PC-3 (cell line): ENCODE measurements around the gene CHRM2. TPM values are rescaled to one million over a fixed set of nuclear protein-coding genes. Genes with fewer than 3 reads are reported as not detected.

Experiments
- ATAC-seq: fragments of 200-7000 bp; cut with Tn5 transposase; 2 replicates; pipeline ENCODE4 v1.9.1; 2020; ENCODE audit warnings: mild to moderate bottlenecking, moderate library complexity
- BruUV-seq: library from RNA; stranded (reverse); fragments of 400-500 nt; replicated peaks from 2 replicates; lab custom pipeline; 2021; lab: Mats Ljungman, UMichigan
- CTCF ChIA-PET: fragments of 300-600 bp; sonication (Branson Sonifier 250); formaldehyde crosslinking; loops from one replicate; lab custom pipeline; 2022; ENCODE audit warnings: antibody characterized with exemption; lab: Charles Lee
- POLR2A ChIA-PET: fragments of 300-600 bp; sonication (Branson Sonifier 250); formaldehyde crosslinking; loops from one replicate; lab custom pipeline; 2022; ENCODE audit warnings: antibody characterized with exemption; ENCODE audit not compliant: unreplicated experiment; lab: Charles Lee
- DNase-seq: peaks from one replicate; pipeline ENCODE4 v3.0.0-alpha.2; 2015
- H2AFZ ChIP-seq: fragments of 300-600 bp; sonication (generic); 2 replicates; pipeline ENCODE4 v1.6.0; 2016; ENCODE audit warnings: antibody characterized with exemption, low read length
- H3F3A ChIP-seq: fragments of 300-600 bp; sonication (generic); one replicate; pipeline ENCODE4 v1.6.0; 2017; ENCODE audit warnings: antibody characterized with exemption, low read length, control low read depth, mild to moderate bottlenecking; ENCODE audit not compliant: unreplicated experiment
- H3K27ac ChIP-seq: fragments of 300-600 bp; sonication (generic); 2 replicates; pipeline ENCODE4 v1.5.1; 2016; ENCODE audit warnings: mild to moderate bottlenecking, low read length
- H3K27me3 ChIP-seq: fragments of 300-600 bp; sonication (generic); 2 replicates; pipeline ENCODE4 v1.6.1; 2016; ENCODE audit warnings: low read length, mixed read lengths
- H3K36me3 ChIP-seq: fragments of 300-600 bp; sonication (generic); 2 replicates; pipeline ENCODE4 v1.6.1; 2016; ENCODE audit warnings: low read depth, mixed run types, low read length, mixed read lengths
- H3K4me1 ChIP-seq: fragments of 300-600 bp; sonication (generic); 2 replicates; pipeline ENCODE4 v1.5.1; 2016; ENCODE audit warnings: low read length; ENCODE audit not compliant: insufficient read depth
- H3K4me2 ChIP-seq: fragments of 300-600 bp; sonication (generic); 2 replicates; pipeline ENCODE4 v1.6.0; 2016; ENCODE audit warnings: low read length
- H3K4me3 ChIP-seq: fragments of 300-600 bp; sonication (generic); 2 replicates; pipeline ENCODE4 v1.5.1; 2016; ENCODE audit warnings: mild to moderate bottlenecking, low read length, mixed read lengths
- H3K79me2 ChIP-seq: fragments of 300-600 bp; sonication (generic); 2 replicates; pipeline ENCODE4 v1.6.1; 2017; ENCODE audit warnings: low read length, mixed read lengths
- H3K9ac ChIP-seq: fragments of 300-600 bp; sonication (generic); 2 replicates; pipeline ENCODE4 v1.6.0; 2016; ENCODE audit warnings: mild to moderate bottlenecking, low read length
- H3K9me2 ChIP-seq: fragments of 300-600 bp; sonication (generic); replicated peaks from 2 replicates; pipeline ENCODE4 v1.6.1; 2016; ENCODE audit warnings: mixed run types, low read length, mixed read lengths
- H3K9me3 ChIP-seq: fragments of 300-600 bp; sonication (generic); 2 replicates; pipeline ENCODE4 v1.6.1; 2016; ENCODE audit warnings: low read length, mixed read lengths
- H4K20me1 ChIP-seq: fragments of 300-600 bp; sonication (generic); 2 replicates; pipeline ENCODE4 v1.6.1; 2016; ENCODE audit warnings: low read length, mixed read lengths
- EZH2 ChIP-seq: fragments of 300-600 bp; sonication (generic); IDR thresholded peaks from one replicate; pipeline ENCODE4 v1.6.1; 2017; ENCODE audit warnings: antibody characterized with exemption, mild to moderate bottlenecking, low read length; ENCODE audit not compliant: unreplicated experiment
- EZH2phosphoT487 ChIP-seq: fragments of 300-600 bp; sonication (generic); IDR thresholded peaks from 2 replicates; pipeline ENCODE4 v1.6.1; 2018; ENCODE audit warnings: mild to moderate bottlenecking, antibody characterized with exemption, low read length, borderline replicate concordance
- intact Hi-C: fragments of 100-400 bp; cut with micrococcal nuclease; formaldehyde crosslinking; loops from 2 replicates; pipeline ENCODE4 v1.9.0; 2023
- total RNA-seq: library from RNA; depleted of rRNA; stranded (reverse); fragments of >200 nt; gene quantifications from 2 replicates; pipeline ENCODE4 v1.2.3, GENCODE V29; 2014
- TF ChIP-seq, protein P1 (sequence below): fragments of 300-600 bp; sonication (generic); conservative IDR thresholded peaks from 2 replicates; pipeline ENCODE4 v1.5.1; 2017; ENCODE audit warnings: antibody characterized with exemption, low read depth, mild to moderate bottlenecking, low read length

Gene CHRM2
- total RNA-seq, 1 experiment from 2014 or later, result not detected

GRCh38 chr7:137017221-137017620 lies 148.8 kb downstream of the CHRM2 start:
- Histone ChIP-seq H3K27me3 (no peaks in the 10 kb centered on the region), H3K9ac (no peak overlapping the region), H3K36me3 (no peaks in the 10 kb centered on the region), H3K4me2 (no peak overlapping the region), H3F3A (no peaks in the 10 kb centered on the region), H3K4me3 (no peak overlapping the region), H3K9me3 (no peaks in the 10 kb centered on the region), H3K4me1 (no peaks in the 10 kb centered on the region), H4K20me1 (no peaks in the 10 kb centered on the region), H3K79me2 (no peaks in the 10 kb centered on the region), H2AFZ (no peak overlapping the region), H3K27ac (no peak overlapping the region), H3K9me2 (no peaks in the 10 kb centered on the region)
- ATAC-seq (no peak), DNase-seq (peak; percentile 14)
- BruUV-seq, result no TSS peak
- intact Hi-C loops, result no loop called here
- POLR2A ChIA-PET, result no interaction called here
- TF ChIP-seq EZH2phosphoT487, result no peak
- TF ChIP-seq EZH2, result no peak
- TF ChIP-seq, protein P1, sequence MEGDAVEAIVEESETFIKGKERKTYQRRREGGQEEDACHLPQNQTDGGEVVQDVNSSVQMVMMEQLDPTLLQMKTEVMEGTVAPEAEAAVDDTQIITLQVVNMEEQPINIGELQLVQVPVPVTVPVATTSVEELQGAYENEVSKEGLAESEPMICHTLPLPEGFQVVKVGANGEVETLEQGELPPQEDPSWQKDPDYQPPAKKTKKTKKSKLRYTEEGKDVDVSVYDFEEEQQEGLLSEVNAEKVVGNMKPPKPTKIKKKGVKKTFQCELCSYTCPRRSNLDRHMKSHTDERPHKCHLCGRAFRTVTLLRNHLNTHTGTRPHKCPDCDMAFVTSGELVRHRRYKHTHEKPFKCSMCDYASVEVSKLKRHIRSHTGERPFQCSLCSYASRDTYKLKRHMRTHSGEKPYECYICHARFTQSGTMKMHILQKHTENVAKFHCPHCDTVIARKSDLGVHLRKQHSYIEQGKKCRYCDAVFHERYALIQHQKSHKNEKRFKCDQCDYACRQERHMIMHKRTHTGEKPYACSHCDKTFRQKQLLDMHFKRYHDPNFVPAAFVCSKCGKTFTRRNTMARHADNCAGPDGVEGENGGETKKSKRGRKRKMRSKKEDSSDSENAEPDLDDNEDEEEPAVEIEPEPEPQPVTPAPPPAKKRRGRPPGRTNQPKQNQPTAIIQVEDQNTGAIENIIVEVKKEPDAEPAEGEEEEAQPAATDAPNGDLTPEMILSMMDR, result no peak
- CTCF ChIA-PET, result no interaction called here

DNA sequence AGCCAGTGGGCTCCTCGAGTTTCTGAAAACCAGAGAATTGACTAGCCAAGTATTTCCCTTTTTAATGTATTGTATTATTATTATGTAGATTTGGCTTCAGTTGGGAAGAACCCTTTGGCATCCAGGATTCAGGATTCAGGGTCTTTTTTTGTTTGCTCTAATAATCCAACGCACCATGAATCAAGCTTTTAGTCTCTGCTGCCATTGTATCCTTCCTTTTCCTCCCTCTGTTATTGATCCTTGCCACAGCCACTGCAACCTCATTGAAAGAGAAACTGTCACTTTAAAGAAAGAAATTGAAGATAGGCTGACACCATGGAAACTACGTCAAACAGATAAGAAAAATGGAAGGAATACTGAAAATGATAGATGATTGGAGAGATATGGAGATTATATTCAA lies 150.0 kb downstream of the CHRM2 start:
- H3F3A ChIP-seq, result no peaks in the 10 kb centered on the region
- TF ChIP-seq EZH2 (no peak), EZH2phosphoT487 (no peak)
- TF ChIP-seq, protein P1, result no peak
- ChIA-PET CTCF (no interaction called here), POLR2A (no interaction called here)
- H3K4me3 ChIP-seq, result no peak overlapping the region
- no peaks in the 10 kb centered on the region for H3K36me3 ChIP-seq
- H3K9me3 ChIP-seq, result no peaks in the 10 kb centered on the region
- no peaks in the 10 kb centered on the region for H3K9me2 ChIP-seq
- H3K27me3 ChIP-seq, result no peaks in the 10 kb centered on the region
- H3K9ac ChIP-seq, result no peak overlapping the region
- DNase-seq (no peak), ATAC-seq (no peak)
- intact Hi-C loops, result no loop called here
- H4K20me1 ChIP-seq, result no peaks in the 10 kb centered on the region
- no peaks in the 10 kb centered on the region for H3K4me1 ChIP-seq
- BruUV-seq, result no TSS peak
- no peak overlapping the region for H2AFZ ChIP-seq
- no peak overlapping the region for H3K4me2 ChIP-seq
- no peak overlapping the region for H3K27ac ChIP-seq
- no peaks in the 10 kb centered on the region for H3K79me2 ChIP-seq

DNA sequence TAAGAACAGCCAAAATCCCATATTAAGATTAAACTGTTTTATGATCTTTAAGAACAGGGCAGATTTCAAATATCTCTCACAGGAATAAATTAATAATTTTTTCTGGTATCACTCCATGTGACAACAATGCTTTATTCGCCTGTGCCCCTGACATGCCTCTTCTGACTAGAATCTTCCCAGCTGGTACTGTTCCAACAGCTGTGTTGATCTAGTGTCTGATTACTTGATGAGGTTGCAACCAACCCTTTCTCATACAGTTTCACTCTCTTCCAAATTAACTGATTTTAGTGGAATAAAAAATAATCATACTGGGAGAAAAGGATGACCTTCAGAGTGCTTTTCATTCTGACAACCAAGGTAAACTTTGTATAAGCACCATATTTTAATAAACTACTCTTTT lies 151.9 kb downstream of the CHRM2 start:
- no peak overlapping the region for H3K9ac ChIP-seq
- H2AFZ ChIP-seq, result no peak overlapping the region
- H3K27ac ChIP-seq, result no peak overlapping the region
- H3K4me1 ChIP-seq, result no peaks in the 10 kb centered on the region
- DNase-seq (peak; percentile 27), ATAC-seq (peak; percentile 38; the same call in 1 of the 2 replicates)
- H3K4me2 ChIP-seq, result no peak overlapping the region
- no peak overlapping the region for H3K4me3 ChIP-seq
- no peaks in the 10 kb centered on the region for H3F3A ChIP-seq
- intact Hi-C loops, result no loop called here
- no peaks in the 10 kb centered on the region for H3K9me2 ChIP-seq
- H3K79me2 ChIP-seq, result no peaks in the 10 kb centered on the region
- CTCF ChIA-PET, result no interaction called here
- no peak for TF ChIP-seq EZH2
- TF ChIP-seq, protein P1, result no peak
- TF ChIP-seq EZH2phosphoT487, result no peak
- no peaks in the 10 kb centered on the region for H3K27me3 ChIP-seq
- no peaks in the 10 kb centered on the region for H3K9me3 ChIP-seq
- H3K36me3 ChIP-seq, result no peaks in the 10 kb centered on the region
- POLR2A ChIA-PET, result no interaction called here
- H4K20me1 ChIP-seq, result no peaks in the 10 kb centered on the region
- no TSS peak for BruUV-seq
